H1 (cell line): ENCODE measurements around the gene PCNX1. TPM values are rescaled to one million over a fixed set of nuclear protein-coding genes. Genes with fewer than 3 reads are reported as not detected.

Experiments used
- CTCF ChIA-PET: fragments of 300-600 bp; sonication (Branson Sonifier 250); formaldehyde crosslinking; loops from one replicate; lab custom pipeline; 2021; ENCODE audit not compliant: partially characterized antibody; lab: Charles Lee
- POLR2A ChIA-PET: fragments of 300-600 bp; sonication (Branson Sonifier 250); formaldehyde crosslinking; loops from one replicate; lab custom pipeline; 2021; ENCODE audit warnings: inconsistent platforms; ENCODE audit not compliant: partially characterized antibody; lab: Charles Lee
- DNase-seq, 2 experiments: peaks; one replicate each; pipeline versions ENCODE4 v3.0.0 to v3.0.0-alpha.2; 2010 to 2022; ENCODE audit warnings: low spot score in 2 of 2, low read depth in 1 of 2, mixed read lengths in 1 of 2
- FAIRE-seq: peaks from 2 replicates; lab custom pipeline; 2011; peaks lifted over from hg19 to GRCh38; lab: Jason Lieb, UNC
- H2AFZ ChIP-seq: 2 replicates; pipeline ENCODE4 v1.8.1; 2012; ENCODE audit warnings: low read length, inconsistent platforms
- H2AK5ac ChIP-seq: 2 replicates; pipeline ENCODE4 v1.6.1; 2013; ENCODE audit warnings: low read depth, low read length
- H2BK120ac ChIP-seq: replicated peaks from 2 replicates; pipeline ENCODE3; 2013; ENCODE audit warnings: low read depth, low read length, inconsistent platforms
- H2BK12ac ChIP-seq: 2 replicates; pipeline ENCODE4 v1.6.1; 2013; ENCODE audit warnings: low read depth, low read length
- H2BK15ac ChIP-seq: 2 replicates; pipeline ENCODE4 v1.6.1; 2013; ENCODE audit warnings: low read length
- H2BK20ac ChIP-seq: 2 replicates; pipeline ENCODE4 v1.6.1; 2013; ENCODE audit warnings: low read length
- H2BK5ac ChIP-seq: 2 replicates; pipeline ENCODE4 v1.6.1; 2013; ENCODE audit warnings: low read depth, low read length
- H3K14ac ChIP-seq: 2 replicates; pipeline ENCODE4 v1.6.1; 2013; ENCODE audit warnings: inconsistent platforms; ENCODE audit not compliant: insufficient read length
- H3K18ac ChIP-seq: 2 replicates; pipeline ENCODE4 v1.6.1; 2013; ENCODE audit warnings: low read length; ENCODE audit errors: extremely low read depth
- H3K23ac ChIP-seq: 2 replicates; pipeline ENCODE4 v1.6.1; 2013; ENCODE audit warnings: inconsistent platforms; ENCODE audit not compliant: insufficient read length
- H3K23me2 ChIP-seq: 2 replicates; pipeline ENCODE4 v1.6.1; 2013; ENCODE audit warnings: low read depth, low read length
- H3K27ac ChIP-seq: 2 replicates; pipeline ENCODE4 v1.6.1; 2011; ENCODE audit warnings: low read depth, low read length, inconsistent platforms
- H3K27me3 ChIP-seq, 4 experiments: replicated peaks in 1 of 4; 1 replicate in 1 of 4; 2 replicates in 3 of 4; pipeline versions ENCODE4 v1.6.1 to v1.8.1; 2011 to 2013; ENCODE audit warnings: low read length in 3 of 4, mild to moderate bottlenecking in 3 of 4, inconsistent platforms in 2 of 4, mixed read lengths in 2 of 4, moderate library complexity in 1 of 4; ENCODE audit not compliant: control insufficient read depth in 3 of 4, insufficient read depth in 3 of 4; ENCODE audit errors: extremely low read depth in 1 of 4
- H3K36me3 ChIP-seq, 4 experiments: 2 replicates each; pipeline versions ENCODE4 v1.6.1 to v1.8.1; 2011 to 2013; ENCODE audit warnings: mild to moderate bottlenecking in 4 of 4, low read length in 3 of 4, moderate library complexity in 2 of 4, control low read depth in 1 of 4, inconsistent platforms in 1 of 4; ENCODE audit not compliant: insufficient read depth in 4 of 4, control insufficient read depth in 2 of 4
- H3K4ac ChIP-seq: replicated peaks from 2 replicates; pipeline ENCODE3; 2013; ENCODE audit warnings: low read length, low read depth, mixed read lengths, inconsistent platforms; ENCODE audit not compliant: insufficient read length
- H3K4me1 ChIP-seq, 4 experiments: replicated peaks in 1 of 4; 1 replicate in 1 of 4; 2 replicates in 3 of 4; pipeline versions ENCODE4 v1.6.1 to v1.8.1; 2011 to 2013; ENCODE audit warnings: low read length in 3 of 4, inconsistent platforms in 2 of 4, mixed read lengths in 1 of 4; ENCODE audit not compliant: insufficient read depth in 4 of 4, control insufficient read depth in 3 of 4
- H3K4me2 ChIP-seq, 2 experiments: 2 replicates each; pipeline versions ENCODE4 v1.6.1 to v1.8.1; 2011 to 2013; ENCODE audit warnings: low read depth in 2 of 2, low read length in 2 of 2, control low read depth in 1 of 2, inconsistent platforms in 1 of 2, mild to moderate bottlenecking in 1 of 2; ENCODE audit not compliant: insufficient read depth in 1 of 2
- H3K4me3 ChIP-seq, 4 experiments: fragments of 200-600, 300-600 bp in 1 of 4; sonication (generic), shearing (Covaris generic), sonication (Bioruptor Twin) in 1 of 4; 2 replicates each; pipeline versions ENCODE4 v1.5.1 to v1.8.1; 2011 to 2016; ENCODE audit warnings: low read length in 4 of 4, low read depth in 3 of 4, control low read depth in 2 of 4, inconsistent platforms in 2 of 4, mild to moderate bottlenecking in 2 of 4, mixed read lengths in 1 of 4, moderate library complexity in 1 of 4; ENCODE audit not compliant: insufficient read depth in 2 of 4; ENCODE audit errors: extremely low read depth in 1 of 4
- H3K56ac ChIP-seq: replicated peaks from 2 replicates; pipeline ENCODE3; 2013; ENCODE audit warnings: low read depth, mild to moderate bottlenecking, mixed read lengths, low read length, inconsistent platforms; ENCODE audit not compliant: insufficient read length
- H3K79me1 ChIP-seq: 2 replicates; pipeline ENCODE4 v1.6.1; 2013; ENCODE audit warnings: low read depth, low read length, control low read depth
- H3K79me2 ChIP-seq, 2 experiments: 2 replicates each; pipeline versions ENCODE4 v1.6.1 to v1.8.1; 2012 to 2013; ENCODE audit warnings: low read length in 2 of 2, mild to moderate bottlenecking in 2 of 2, inconsistent platforms in 1 of 2; ENCODE audit not compliant: insufficient read depth in 2 of 2, control insufficient read depth in 1 of 2
- H3K9ac ChIP-seq, 4 experiments: replicated peaks in 1 of 4; 1 replicate in 1 of 4; 2 replicates in 3 of 4; pipeline versions ENCODE4 v1.6.1 to v1.8.1; 2011 to 2013; ENCODE audit warnings: low read depth in 3 of 4, low read length in 3 of 4, control low read depth in 2 of 4, mild to moderate bottlenecking in 2 of 4, moderate library complexity in 2 of 4, inconsistent platforms in 1 of 4; ENCODE audit errors: extremely low read depth in 1 of 4
- H3K9me3 ChIP-seq, 2 experiments: 2 replicates each; pipeline versions ENCODE4 v1.6.1 to v1.8.1; 2012 to 2013; ENCODE audit warnings: mild to moderate bottlenecking in 2 of 2, moderate library complexity in 2 of 2, control low read depth in 1 of 2, inconsistent platforms in 1 of 2, low read depth in 1 of 2, low read length in 1 of 2, mixed read lengths in 1 of 2; ENCODE audit not compliant: insufficient read depth in 2 of 2
- H4K20me1 ChIP-seq, 2 experiments: replicated peaks in 1 of 2; 2 replicates each; pipeline versions ENCODE3 to v1.8.1; 2011 to 2013; ENCODE audit warnings: inconsistent platforms in 2 of 2, low read length in 2 of 2, mild to moderate bottlenecking in 1 of 2; ENCODE audit not compliant: insufficient read depth in 2 of 2, control insufficient read depth in 1 of 2
- H4K5ac ChIP-seq: 2 replicates; pipeline ENCODE4 v1.6.1; 2013; ENCODE audit warnings: low read length, low read depth, mixed read lengths, inconsistent platforms; ENCODE audit not compliant: insufficient read length
- H4K8ac ChIP-seq: 2 replicates; pipeline ENCODE4 v1.8.0; 2013; ENCODE audit warnings: mild to moderate bottlenecking, moderate library complexity, low read length, inconsistent platforms; ENCODE audit not compliant: insufficient read depth; ENCODE audit errors: extremely low read depth
- H4K91ac ChIP-seq: replicated peaks from 2 replicates; pipeline ENCODE3; 2013; ENCODE audit warnings: low read length, mixed read lengths, inconsistent platforms; ENCODE audit not compliant: insufficient read length
- TBP ChIP-seq: IDR thresholded peaks from 2 replicates; pipeline ENCODE4 v1.6.1; 2011; ENCODE audit warnings: low read depth, low read length, improper control_type of control experiment
- polyA plus RNA-seq, 7 experiments: library from polyadenylated mRNA; depleted of rRNA in 3 of 7; stranded (reverse) in 5 of 7; unstranded in 2 of 7; fragments of >200 nt in 5 of 7; fragments of 200-250 nt in 2 of 7; gene quantifications; 1 replicate in 5 of 7; 2 replicates in 1 of 7; 4 replicates in 1 of 7; pipeline versions ENCODE4 v1.2.1 to v1.2.3, GENCODE V29; 2011 to 2013; ENCODE audit warnings: missing spikeins in 2 of 7, mixed read lengths in 2 of 7
- total RNA-seq: library from RNA; stranded (reverse); fragmentation: NEBNext Ultra II Directional; extraction: Animal tissue kit (Norgen Biotek cat#: 25700); gene quantifications from 2 replicates; pipeline ENCODE4 v1.2.1, GENCODE V29; 2021

The PCNX1 gene
- total and polyA plus RNA-seq, 2 of the 8 experiments (the other 6 are each of a cell fraction or from before 2014, with no cell fraction given): 37.7 to 53.2 TPM

GRCh38 chr14:71048393-71048792 is 141.1 kb downstream of the PCNX1 start:
- no peak overlapping the region for H2AFZ ChIP-seq
- no peaks in the 10 kb centered on the region for H3K79me1 ChIP-seq
- no peaks in the 10 kb centered on the region for H3K27me3 ChIP-seq
- H3K4me2 ChIP-seq: no peak overlapping the region
- H2BK20ac ChIP-seq: no peak overlapping the region
- no peak overlapping the region for H2BK15ac ChIP-seq
- no peak overlapping the region for H3K56ac ChIP-seq
- no peak overlapping the region for H4K91ac ChIP-seq
- no peak overlapping the region for H3K9ac ChIP-seq
- peaks cover 0 to 2% of the 10 kb centered on the region in 2 experiments for H4K20me1 ChIP-seq
- H2BK120ac ChIP-seq: no peak overlapping the region
- no peak overlapping the region for H4K5ac ChIP-seq
- no peaks in the 10 kb centered on the region for H3K9me3 ChIP-seq
- H3K4ac ChIP-seq: no peak overlapping the region
- H3K79me2 ChIP-seq: no peaks in the 10 kb centered on the region
- H3K4me3 ChIP-seq: no peak overlapping the region
- FAIRE-seq (no peak), DNase-seq (no peak)
- no peak overlapping the region for H2BK12ac ChIP-seq
- H3K14ac ChIP-seq: no peak overlapping the region
- H2BK5ac ChIP-seq: no peak overlapping the region
- CTCF ChIA-PET: interaction anchor here (1.0 to 1.2 kb wide), 3 partner anchors 9 to 55 kb away, joined by 3 read pairs; no protein-coding TSS in a partner anchor
- H2AK5ac ChIP-seq: no peak overlapping the region
- H3K4me1 ChIP-seq: no peaks in the 10 kb centered on the region
- POLR2A ChIA-PET: no interaction called here
- no peaks in the 10 kb centered on the region for H3K23me2 ChIP-seq
- H3K27ac ChIP-seq: no peak overlapping the region
- H3K18ac ChIP-seq: no peak overlapping the region
- H4K8ac ChIP-seq: no peak overlapping the region
- H3K36me3 ChIP-seq: peaks cover 3 to 39% (median 7%) of the 10 kb centered on the region in 4 experiments; a peak in 6 of 8 replicates
- H3K23ac ChIP-seq: no peak overlapping the region
- no peak for TF ChIP-seq TBP
